Liver (tissue), 9 donors: ENCODE results near the gene PPFIBP2. TPM values are rescaled to one million over a fixed set of nuclear protein-coding genes. Genes with fewer than 3 reads are reported as not detected.

Experiments used
- DNase-seq: peaks from one replicate; pipeline ENCODE4 v3.0.0-alpha.2; 2017; ENCODE audit warnings: low spot score
- H3K27ac ChIP-seq, 2 donors: one replicate each; pipeline ENCODE4 v1.7.0; 2013; ENCODE audit warnings: inconsistent platforms in 2 of 2, low read length in 2 of 2, control low read depth in 1 of 2, low read depth in 1 of 2, mild to moderate bottlenecking in 1 of 2
- H3K27me3 ChIP-seq, 4 donors: one replicate each; pipeline versions ENCODE4 v1.6.1 to v1.7.0; 2013; ENCODE audit warnings: low read length in 3 of 4, inconsistent platforms in 1 of 4, mild to moderate bottlenecking in 1 of 4, moderate library complexity in 1 of 4; ENCODE audit not compliant: control insufficient read depth in 4 of 4, insufficient read depth in 4 of 4
- H3K36me3 ChIP-seq, 4 donors: one replicate each; pipeline versions ENCODE4 v1.6.1 to v1.7.0; 2013; ENCODE audit warnings: low read length in 3 of 4, mild to moderate bottlenecking in 3 of 4, low read depth in 1 of 4, moderate library complexity in 1 of 4; ENCODE audit not compliant: control insufficient read depth in 4 of 4, insufficient read depth in 3 of 4
- H3K4me1 ChIP-seq, 4 donors: one replicate each; pipeline versions ENCODE4 v1.6.1 to v1.7.0; 2013; ENCODE audit warnings: low read length in 3 of 4, mild to moderate bottlenecking in 3 of 4, moderate library complexity in 1 of 4; ENCODE audit not compliant: control insufficient read depth in 4 of 4, insufficient read depth in 4 of 4
- H3K4me3 ChIP-seq, 3 donors: one replicate each; pipeline versions ENCODE4 v1.6.1 to v1.7.0; 2013; ENCODE audit warnings: low read length in 3 of 3, control low read depth in 1 of 3, low read depth in 1 of 3, mild to moderate bottlenecking in 1 of 3
- H3K9ac ChIP-seq, 2 donors: one replicate each; pipeline ENCODE4 v1.7.0; 2013; ENCODE audit warnings: low read length in 2 of 2, mild to moderate bottlenecking in 2 of 2, moderate library complexity in 2 of 2, control low read depth in 1 of 2, low read depth in 1 of 2
- H3K9me3 ChIP-seq, 4 donors: one replicate each; pipeline versions ENCODE4 v1.6.1 to v1.7.0; 2013; ENCODE audit warnings: low read length in 3 of 4; ENCODE audit not compliant: control insufficient read depth in 4 of 4
- ATF3 ChIP-seq: IDR thresholded peaks from 2 replicates; pipeline ENCODE4 v1.6.1; 2016; ENCODE audit warnings: antibody characterized with exemption
- CTCF ChIP-seq: fragments of 150-350 bp; IDR thresholded peaks from 2 replicates; pipeline ENCODE4 v1.5.1; 2017; ENCODE audit warnings: improper control_type of control experiment, low read depth, low read length; ENCODE audit not compliant: missing input control
- EGR1 ChIP-seq, 2 donors: IDR thresholded peaks; 2 replicates each; pipeline ENCODE4 v1.6.1; 2016 to 2018; ENCODE audit warnings: antibody characterized with exemption in 2 of 2, low read depth in 2 of 2
- FOXA1 ChIP-seq: IDR thresholded peaks from 2 replicates; pipeline ENCODE4 v1.6.1; 2016; ENCODE audit warnings: antibody characterized with exemption
- FOXA2 ChIP-seq: IDR thresholded peaks from 2 replicates; pipeline ENCODE4 v1.6.1; 2016; ENCODE audit warnings: antibody characterized with exemption
- HNF4A ChIP-seq, 2 donors: conservative IDR thresholded peaks; 2 replicates each; pipeline ENCODE4 v1.6.1; 2016; ENCODE audit warnings: antibody characterized with exemption in 2 of 2, mild to moderate bottlenecking in 2 of 2
- HNF4G ChIP-seq: IDR thresholded peaks from 2 replicates; pipeline ENCODE4 v1.6.1; 2016; ENCODE audit warnings: antibody characterized with exemption
- JUND ChIP-seq, 2 donors: IDR thresholded peaks; 2 replicates each; pipeline ENCODE4 v1.6.1; 2016; ENCODE audit warnings: antibody characterized with exemption in 2 of 2
- NR2F2 ChIP-seq: IDR thresholded peaks from 2 replicates; pipeline ENCODE4 v1.6.1; 2016; ENCODE audit warnings: antibody characterized with exemption
- RAD21 ChIP-seq, 2 donors: IDR thresholded peaks; 2 replicates each; pipeline ENCODE4 v1.6.1; 2016; ENCODE audit warnings: antibody characterized with exemption in 2 of 2, mild to moderate bottlenecking in 2 of 2
- SP1 ChIP-seq: IDR thresholded peaks from 2 replicates; pipeline ENCODE4 v1.6.1; 2018; ENCODE audit warnings: antibody characterized with exemption, mild to moderate bottlenecking
- TAF1 ChIP-seq: conservative IDR thresholded peaks from 2 replicates; pipeline ENCODE4 v1.6.1; 2016; ENCODE audit warnings: antibody characterized with exemption, mild to moderate bottlenecking
- YY1 ChIP-seq: IDR thresholded peaks from 2 replicates; pipeline ENCODE4 v1.6.1; 2016; ENCODE audit warnings: antibody characterized with exemption, mild to moderate bottlenecking
- ZBTB33 ChIP-seq: IDR thresholded peaks from 2 replicates; pipeline ENCODE4 v1.6.1; 2016; ENCODE audit warnings: antibody characterized with exemption
- WGBS: extraction: QIAGEN DNeasy Blood & Tissue Kit; methylation state at CpG from one replicate; pipeline ENCODE4 v1.1.7; 2013; 5-methylcytosine and 5-hydroxymethylcytosine counted together
- polyA plus RNA-seq, 2 donors: library from polyadenylated mRNA; stranded (reverse) in 1 of 2; unstranded in 1 of 2; fragments of 200-250 nt in 1 of 2; fragments of >200 nt in 1 of 2; fragmentation: Nextera tagmentation in 1 of 2; extraction: Ambion mirVana in 1 of 2; gene quantifications; one replicate each; pipeline versions ENCODE4 v1.2.1 to v1.2.3, GENCODE V29; 2013 to 2015
- total RNA-seq, 2 donors: library from RNA; depleted of rRNA; stranded (reverse); fragments of >200 nt; gene quantifications; one replicate each; pipeline ENCODE4 v1.2.3, GENCODE V29; 2014
- TF ChIP-seq, protein P1 (sequence below): IDR thresholded peaks from 2 replicates; pipeline ENCODE4 v1.6.1; 2016; ENCODE audit warnings: antibody characterized with exemption, mild to moderate bottlenecking
- TF ChIP-seq, protein P2 (sequence below): IDR thresholded peaks from 2 replicates; pipeline ENCODE4 v1.6.1; 2016; ENCODE audit warnings: antibody characterized with exemption
- donor health status: healthy.
- donor health status: healthy.
- donor health status: healthy.
- donor health status: healthy.
- donor health status: healthy.

The PPFIBP2 gene
- total and polyA plus RNA-seq, 4 donors: 19.6 to 80.0 (median 23.2) TPM

DNA sequence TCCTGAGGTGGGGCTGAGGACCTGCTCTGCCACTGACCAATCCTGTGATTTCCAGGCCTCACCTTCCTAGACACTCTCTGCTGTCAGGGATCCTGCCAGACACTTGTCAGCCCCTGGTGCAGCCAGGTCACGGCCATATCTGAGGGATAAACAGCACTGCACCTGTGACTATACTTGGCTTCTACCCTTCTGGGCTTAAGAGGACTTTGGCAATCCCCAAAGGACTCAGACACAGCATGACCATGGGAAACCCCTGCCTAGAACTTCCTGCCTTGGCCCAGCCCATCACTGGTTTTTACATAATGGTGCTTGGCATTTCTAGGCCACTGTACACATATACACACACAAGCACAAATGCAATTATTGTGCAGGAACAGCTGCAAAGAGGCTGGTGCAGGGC, 40.1 kb upstream of the PPFIBP2 start (continued):
- no peak for TF ChIP-seq ZBTB33
- TF ChIP-seq EGR1 (IDR thresholded peaks at IDR 0.05; ENCODE audit: low read depth in 2 of 2): no peak
- TF ChIP-seq YY1: no peak
- TF ChIP-seq HNF4A (conservative IDR thresholded peaks at IDR 0.05): no peak
- TF ChIP-seq NR2F2: no peak

GRCh38 chr11:7480113-7480512, 33.7 kb upstream of the PPFIBP2 start:
- no peaks in the 10 kb centered on the region for H3K4me1 ChIP-seq
- TF ChIP-seq SP1 (no peak), RAD21 (IDR thresholded peaks at IDR 0.05) (no peak), NR2F2 (no peak), YY1 (no peak), TAF1 (no peak), CTCF (no peak), HNF4A (conservative IDR thresholded peaks at IDR 0.05) (no peak), HNF4G (no peak), ATF3 (no peak)
- TF ChIP-seq, protein P1, sequence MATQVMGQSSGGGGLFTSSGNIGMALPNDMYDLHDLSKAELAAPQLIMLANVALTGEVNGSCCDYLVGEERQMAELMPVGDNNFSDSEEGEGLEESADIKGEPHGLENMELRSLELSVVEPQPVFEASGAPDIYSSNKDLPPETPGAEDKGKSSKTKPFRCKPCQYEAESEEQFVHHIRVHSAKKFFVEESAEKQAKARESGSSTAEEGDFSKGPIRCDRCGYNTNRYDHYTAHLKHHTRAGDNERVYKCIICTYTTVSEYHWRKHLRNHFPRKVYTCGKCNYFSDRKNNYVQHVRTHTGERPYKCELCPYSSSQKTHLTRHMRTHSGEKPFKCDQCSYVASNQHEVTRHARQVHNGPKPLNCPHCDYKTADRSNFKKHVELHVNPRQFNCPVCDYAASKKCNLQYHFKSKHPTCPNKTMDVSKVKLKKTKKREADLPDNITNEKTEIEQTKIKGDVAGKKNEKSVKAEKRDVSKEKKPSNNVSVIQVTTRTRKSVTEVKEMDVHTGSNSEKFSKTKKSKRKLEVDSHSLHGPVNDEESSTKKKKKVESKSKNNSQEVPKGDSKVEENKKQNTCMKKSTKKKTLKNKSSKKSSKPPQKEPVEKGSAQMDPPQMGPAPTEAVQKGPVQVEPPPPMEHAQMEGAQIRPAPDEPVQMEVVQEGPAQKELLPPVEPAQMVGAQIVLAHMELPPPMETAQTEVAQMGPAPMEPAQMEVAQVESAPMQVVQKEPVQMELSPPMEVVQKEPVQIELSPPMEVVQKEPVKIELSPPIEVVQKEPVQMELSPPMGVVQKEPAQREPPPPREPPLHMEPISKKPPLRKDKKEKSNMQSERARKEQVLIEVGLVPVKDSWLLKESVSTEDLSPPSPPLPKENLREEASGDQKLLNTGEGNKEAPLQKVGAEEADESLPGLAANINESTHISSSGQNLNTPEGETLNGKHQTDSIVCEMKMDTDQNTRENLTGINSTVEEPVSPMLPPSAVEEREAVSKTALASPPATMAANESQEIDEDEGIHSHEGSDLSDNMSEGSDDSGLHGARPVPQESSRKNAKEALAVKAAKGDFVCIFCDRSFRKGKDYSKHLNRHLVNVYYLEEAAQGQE: no peak
- TF ChIP-seq, protein P2, sequence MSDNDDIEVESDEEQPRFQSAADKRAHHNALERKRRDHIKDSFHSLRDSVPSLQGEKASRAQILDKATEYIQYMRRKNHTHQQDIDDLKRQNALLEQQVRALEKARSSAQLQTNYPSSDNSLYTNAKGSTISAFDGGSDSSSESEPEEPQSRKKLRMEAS: no peak
- no peaks in the 10 kb centered on the region for H3K36me3 ChIP-seq
- WGBS: 71% methylated on average over 2 of the region's 2 CpGs
- H3K27me3 ChIP-seq: no peaks in the 10 kb centered on the region
- no peaks in the 10 kb centered on the region for H3K9me3 ChIP-seq
- no peak overlapping the region for H3K4me3 ChIP-seq
- H3K9ac ChIP-seq: no peak overlapping the region
- DNase-seq: no peak
- H3K27ac ChIP-seq: no peak overlapping the region

- Histone ChIP-seq H3K27ac (no peak overlapping the region), H3K36me3 (no peaks in the 10 kb centered on the region), H3K27me3 (no peaks in the 10 kb centered on the region), H3K9me3 (no peaks in the 10 kb centered on the region), H3K4me1 (peaks cover 0 to 9% (median 2%) of the 10 kb centered on the region in 4 donors), H3K9ac (no peak overlapping the region), H3K4me3 (no peak overlapping the region)
- 89% methylated on average over 3 of the region's 3 CpGs for WGBS
- DNase-seq: no peak
- TF ChIP-seq ATF3: no peak
- TF ChIP-seq EGR1 (IDR thresholded peaks at IDR 0.05; ENCODE audit: low read depth in 2 of 2): no peak
- no peak for TF ChIP-seq JUND (IDR thresholded peaks at IDR 0.05)
- TF ChIP-seq HNF4A (conservative IDR thresholded peaks at IDR 0.05): no peak
- TF ChIP-seq ZBTB33: no peak
- no peak for TF ChIP-seq FOXA2
- no peak for TF ChIP-seq YY1
- no peak for TF ChIP-seq HNF4G
- TF ChIP-seq FOXA1: no peak
- TF ChIP-seq, protein P1: no peak
Observed at GRCh38 chr11:7484131-7484530, 29.7 kb upstream of the PPFIBP2 start.
